CD4-positive, alpha-beta T cell treated with Interleukin-10 for 1 hour (primary cell): ENCODE data around the gene ARHGAP5.
"Not testable (repeated sequence)": the region's sequence is repeated elsewhere in the genome, so short reads cannot be mapped to it uniquely, and the experiment has no call there.

Experiments used
- DNase-seq: peaks from one replicate; pipeline ENCODE4 v3.0.0-alpha.2; 2020

The ARHGAP5 gene

DNA sequence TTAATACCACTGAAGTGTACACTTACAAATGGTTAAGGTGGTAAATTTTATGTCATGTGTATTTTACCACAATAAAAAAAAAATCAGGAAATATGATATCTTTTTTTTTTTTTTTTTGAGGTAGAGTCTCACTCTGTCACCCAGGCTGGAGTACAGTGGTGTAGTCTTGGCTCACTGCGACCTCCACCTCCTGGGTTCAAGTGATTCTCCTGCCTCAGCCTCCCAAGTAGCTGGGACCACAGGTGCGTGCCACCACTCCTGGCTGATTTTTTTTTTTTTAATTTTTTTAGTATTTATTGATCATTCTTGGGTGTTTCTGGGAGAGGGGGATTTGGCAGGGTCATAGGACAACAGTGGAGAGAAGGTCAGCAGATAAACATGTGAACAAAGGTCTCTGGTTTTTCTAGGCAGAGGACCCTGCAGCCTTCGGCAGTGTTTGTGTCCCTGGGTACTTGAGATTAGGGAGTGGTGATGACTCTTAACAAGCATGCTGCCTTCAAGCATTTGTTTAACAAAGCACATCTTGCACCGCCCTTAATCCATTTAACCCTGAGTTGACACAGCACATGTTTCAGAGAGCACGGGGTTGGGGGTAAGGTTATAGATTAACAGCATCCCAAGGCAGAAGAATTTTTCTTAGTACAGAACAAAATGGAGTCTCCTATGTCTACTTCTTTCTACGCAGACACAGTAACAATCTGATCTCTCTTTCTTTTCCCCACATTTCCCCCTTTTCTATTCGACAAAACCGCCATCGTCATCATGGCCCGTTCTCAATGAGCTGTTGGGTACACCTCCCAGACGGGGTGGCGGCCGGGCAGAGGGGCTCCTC is 50.0 kb downstream of the ARHGAP5 start:
- DNase-seq: not testable (repeated sequence)

DNA sequence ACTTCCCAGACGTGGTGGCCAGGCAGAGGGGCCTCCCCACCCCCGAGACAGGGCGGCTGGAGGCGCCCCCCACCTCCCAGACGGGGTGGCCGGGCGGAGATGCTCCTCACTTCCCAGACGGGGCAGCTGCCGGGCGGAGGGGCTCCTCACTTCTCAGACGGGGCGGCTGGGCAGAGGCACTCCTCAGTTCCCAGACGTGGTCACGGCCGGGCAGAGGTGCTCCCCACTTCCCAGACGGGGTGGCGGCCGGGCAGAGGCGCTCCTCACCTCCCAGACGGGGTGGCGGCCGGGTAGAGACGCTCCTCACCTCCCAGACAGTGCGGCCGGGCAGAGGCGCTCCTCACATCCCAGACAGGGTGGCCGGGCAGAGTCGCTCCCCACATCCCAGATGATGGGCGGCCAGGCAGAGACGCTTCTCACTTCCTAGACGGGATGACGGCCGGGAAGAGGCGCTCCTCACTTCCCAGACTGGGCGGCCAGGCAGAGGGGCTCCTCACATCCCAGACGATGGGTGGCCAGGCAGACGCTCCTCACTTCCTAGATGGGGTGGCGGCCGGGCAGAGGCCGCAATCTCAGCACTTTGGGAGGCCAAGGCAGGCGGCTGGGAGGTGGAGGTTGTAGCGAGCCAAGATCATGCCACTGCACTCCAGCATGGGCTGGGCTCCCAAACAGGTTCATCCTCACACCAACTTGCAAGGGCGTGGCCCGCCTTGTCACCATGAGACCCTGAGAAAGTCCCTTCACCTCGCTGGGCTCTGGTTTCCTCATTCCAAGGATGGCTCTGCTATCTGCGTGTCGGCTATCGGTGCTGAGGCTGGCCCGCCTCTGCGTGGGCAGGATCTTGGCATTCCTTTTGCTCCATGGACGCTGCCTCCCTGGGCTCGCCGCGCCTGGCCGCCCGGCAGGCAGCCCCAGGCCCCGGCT is 50.9 kb downstream of the ARHGAP5 start:
- DNase-seq: not testable (repeated sequence)

DNA sequence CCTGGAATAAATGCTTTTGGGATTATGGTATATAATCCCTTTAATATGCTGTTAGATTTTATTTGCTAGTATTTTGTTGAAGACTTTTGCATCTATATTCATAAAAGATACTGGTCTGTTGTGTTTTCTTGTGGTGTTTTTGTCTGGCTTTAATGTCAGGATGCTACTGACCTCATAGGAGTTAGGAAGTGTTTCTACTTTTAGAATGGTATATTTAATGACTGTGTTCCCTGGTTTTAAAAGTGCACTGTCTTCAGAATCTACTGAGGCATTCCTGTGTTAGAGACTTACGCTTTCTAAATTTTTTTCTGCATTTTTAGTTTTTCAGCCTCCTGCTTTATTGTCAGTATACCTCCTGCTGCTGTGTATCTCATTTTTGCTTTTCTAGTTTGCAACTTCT is 51.6 kb downstream of the ARHGAP5 start:
- no peak for DNase-seq

DNA sequence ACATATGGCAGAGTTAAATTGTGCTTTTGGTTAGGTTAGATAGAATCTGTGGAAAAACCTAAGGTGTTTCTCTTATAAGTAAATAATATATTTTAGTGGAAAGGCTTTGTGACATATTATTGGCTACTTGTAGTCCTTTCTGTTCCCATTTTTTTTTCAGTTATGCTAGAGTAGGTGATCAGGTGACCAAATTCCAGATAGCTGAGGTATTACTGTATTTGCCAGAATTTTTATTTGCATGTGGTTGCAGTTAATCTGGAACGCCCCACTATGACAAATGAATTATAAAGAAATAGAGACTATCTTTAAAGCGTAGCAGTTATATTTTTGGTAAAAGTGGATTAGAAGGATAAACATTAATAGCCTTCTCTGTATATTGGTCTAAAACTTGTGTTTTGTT is 52.0 kb downstream of the ARHGAP5 start:
- DNase-seq: no peak

DNA sequence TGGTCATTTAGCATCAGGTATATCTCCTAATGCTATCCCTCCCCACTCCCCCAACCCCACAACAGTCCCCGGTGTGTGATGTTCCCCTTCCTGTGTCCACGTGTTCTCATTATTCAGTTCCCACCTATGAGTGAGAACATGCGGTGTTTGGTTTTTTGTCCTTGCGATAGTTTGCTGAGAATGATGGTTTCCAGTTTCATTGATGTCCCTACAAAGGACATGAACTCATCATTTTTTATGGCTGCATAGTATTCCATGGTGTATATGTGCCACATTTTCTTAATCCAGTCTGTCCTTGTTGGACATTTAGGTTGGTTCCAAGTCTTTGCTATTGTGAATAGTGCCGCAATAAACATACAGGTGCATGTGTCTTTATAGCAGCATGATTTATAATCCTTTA is 54.6 kb downstream of the ARHGAP5 start:
- DNase-seq: not testable (repeated sequence)

DNA sequence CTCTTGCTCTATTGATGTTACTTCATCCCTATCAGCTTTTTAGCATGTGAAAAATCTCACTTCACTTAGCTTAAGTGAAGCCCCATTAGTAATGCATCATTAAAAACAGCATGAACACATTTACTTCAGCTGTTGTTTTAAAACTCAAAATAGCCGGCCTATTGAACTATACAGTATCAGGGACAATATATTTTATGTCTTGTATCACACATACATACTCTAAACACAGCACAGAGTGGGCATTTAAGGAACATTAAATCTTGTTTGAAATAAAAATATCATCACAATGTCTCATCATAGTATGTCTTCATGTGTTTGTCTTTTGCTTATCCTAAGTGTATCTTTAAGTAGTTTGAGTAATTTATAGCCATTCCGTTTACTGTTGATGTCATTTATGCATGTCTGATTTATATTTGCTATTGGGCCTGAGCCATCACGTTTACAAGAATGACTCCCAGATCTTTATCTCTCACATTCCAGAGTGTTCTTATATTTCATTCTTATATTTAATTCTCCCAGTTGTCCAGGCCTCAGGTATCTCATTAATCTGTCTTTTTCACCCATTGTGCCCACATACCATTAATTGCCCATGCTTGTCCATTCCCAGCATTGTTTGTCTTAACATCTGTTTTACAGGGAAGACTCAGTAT is 57.5 kb downstream of the ARHGAP5 start:
- DNase-seq: no peak

DNA sequence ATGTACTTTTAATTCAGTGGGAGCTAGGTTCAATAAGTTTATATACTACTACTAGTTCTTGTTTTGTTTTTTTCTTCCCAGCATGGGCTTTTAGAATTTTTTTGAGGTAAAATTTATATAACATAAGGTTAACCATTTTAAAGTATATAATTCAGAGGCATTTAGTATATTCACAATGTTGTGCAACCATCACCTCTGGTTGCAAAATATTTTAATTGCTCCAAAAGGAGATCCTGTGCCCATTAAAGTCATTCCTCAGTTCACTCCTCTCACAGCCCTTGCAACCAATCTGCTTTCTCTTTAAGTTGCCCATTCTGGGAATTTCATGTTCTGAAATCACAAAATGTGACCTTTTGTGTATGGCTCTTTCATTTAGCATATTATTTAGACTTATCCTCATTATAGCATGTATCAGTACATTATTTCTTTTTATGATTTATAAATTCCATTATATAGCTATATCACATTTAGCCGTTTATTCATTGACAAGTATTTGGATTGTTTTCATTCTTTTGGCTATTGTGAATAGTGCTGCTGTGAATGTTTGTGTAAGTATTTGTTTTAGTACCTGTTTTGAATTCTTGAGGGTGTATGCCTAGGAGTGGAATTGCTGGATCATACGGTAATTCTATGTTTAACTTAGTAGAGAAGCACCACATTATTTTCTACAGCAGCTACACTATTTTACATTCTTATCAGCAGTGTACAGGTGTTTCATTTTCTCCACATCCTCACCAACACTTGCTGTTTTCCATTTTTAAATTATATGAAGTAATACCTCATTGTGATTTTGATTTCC is 59.1 kb downstream of the ARHGAP5 start:
- DNase-seq: no peak

DNA sequence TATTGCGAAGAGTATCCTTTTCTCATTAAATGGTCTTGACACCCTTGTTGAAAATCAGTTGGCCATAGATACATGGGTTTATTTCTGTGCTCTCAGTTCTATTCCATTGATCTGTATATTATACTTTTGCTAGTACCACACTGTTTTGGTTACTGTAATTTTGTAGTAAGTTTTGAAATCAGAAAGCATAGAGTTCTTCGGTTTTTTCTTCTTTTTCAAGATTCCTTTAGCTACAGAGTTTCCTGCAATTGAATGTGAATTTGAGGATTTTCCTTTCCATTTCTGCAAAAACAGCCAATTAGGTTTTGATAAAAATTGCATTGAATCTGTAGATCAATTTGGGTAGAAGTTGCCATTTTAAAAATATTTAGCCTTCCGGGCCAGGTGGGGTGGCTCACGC is 60.2 kb downstream of the ARHGAP5 start:
- DNase-seq: no peak

DNA sequence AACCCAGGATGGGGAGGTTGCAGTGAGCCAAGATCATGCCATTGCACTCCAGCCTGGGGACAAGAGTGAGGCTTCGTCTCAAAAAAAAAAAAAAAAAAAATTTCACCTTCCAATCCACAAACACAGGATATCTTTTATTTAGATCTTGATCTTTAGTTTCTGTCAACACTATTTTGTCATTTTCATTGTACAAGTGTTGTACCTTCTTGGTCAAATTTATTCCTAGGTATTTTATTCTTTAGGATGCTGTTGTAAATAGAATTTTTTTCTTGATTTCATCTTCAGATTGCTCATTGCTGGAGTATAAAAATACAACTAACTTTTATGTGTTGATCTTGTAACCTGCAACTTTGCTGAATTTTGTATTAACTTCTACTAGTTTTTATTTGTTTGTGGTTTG is 60.8 kb downstream of the ARHGAP5 start:
- no peak for DNase-seq

DNA sequence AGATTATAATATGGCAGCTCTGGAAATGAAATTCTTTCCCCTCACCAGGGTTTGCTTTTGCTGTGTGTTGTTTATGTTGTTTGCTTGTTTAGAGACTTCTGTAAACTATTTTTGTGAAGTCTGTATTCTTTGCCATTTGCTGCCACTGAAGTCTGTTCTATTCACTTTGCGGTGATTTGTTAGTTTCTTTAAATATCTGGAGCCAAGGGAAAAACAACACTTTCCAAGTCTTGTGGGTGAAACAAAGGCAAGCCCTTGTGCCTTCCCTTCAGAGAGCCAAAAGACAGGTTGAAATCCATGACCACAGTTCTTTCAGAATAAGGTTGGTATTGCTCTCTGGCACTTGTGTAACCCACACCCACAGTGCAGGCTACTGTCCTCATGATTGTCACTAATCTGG is 65.2 kb downstream of the ARHGAP5 start:
- no peak for DNase-seq

DNA sequence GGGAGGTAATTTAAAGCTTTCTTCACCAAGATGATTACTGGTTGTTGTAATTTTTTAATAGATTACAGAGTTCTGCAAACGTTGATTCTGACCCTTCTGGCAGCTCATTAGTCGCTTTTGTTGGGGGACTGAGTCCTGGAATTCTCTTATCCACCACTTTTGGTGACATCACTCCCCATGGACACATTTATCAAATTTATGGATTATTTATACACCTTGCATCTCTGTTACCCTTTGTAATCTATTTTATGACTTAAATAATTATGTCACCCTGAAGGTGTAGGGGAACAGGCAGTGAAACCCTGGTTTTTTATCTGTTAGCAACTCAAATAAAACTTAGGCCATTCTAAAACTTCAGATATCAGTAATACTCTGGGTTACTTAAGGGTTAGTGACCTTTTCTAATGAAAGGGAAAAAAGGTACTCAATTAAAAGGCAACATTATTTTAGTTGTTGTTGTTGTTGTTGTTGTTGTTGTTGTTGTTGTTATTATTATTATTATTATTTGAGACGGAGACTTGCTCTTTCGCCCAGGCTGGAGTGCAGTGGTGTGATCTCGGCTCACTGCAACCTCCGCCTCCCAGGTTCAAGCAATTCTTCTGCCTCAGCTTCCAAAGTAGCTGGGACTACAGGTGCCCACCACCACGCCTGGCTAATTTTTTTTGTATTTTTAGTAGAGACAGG is 65.8 kb downstream of the ARHGAP5 start:
- DNase-seq: no peak

DNA sequence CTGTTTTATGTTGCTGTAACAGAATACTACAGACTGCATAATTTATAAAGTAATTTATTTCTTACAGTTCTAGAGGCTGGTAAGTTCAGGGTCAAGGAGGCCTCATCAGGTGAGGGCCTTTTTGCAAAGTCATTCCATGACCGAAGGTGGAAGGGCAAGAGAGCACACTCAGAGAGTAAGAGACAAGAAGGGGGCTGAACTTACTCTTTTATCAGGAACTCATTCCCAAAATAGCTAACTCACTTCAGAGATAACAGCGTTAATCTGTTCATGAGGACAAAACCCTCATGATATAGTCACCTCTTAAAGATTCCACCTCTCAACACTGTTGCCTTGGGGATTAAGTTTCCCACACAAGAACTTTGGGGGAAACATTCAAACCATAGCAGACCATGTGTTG is 73.3 kb downstream of the ARHGAP5 start:
- DNase-seq: no peak

DNA sequence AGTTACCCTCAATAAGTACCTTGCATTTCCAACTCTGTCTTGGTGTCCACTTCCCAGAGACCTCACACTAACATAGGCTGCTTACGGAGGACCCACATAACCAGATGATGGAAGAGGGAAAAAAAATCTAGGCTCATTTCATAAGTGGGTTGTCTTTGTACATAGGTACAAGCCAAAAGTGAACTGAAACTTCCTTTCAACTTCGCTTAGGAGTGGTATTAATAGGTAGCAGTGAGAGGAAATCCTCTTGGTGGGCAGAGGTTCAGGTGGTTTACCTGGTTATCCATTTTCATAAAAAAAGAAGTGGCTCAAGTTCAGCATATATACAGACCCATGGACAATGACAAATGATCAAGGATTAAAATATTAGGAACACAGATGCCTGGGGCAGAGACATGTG is 88.9 kb downstream of the ARHGAP5 start:
- no peak for DNase-seq

DNA sequence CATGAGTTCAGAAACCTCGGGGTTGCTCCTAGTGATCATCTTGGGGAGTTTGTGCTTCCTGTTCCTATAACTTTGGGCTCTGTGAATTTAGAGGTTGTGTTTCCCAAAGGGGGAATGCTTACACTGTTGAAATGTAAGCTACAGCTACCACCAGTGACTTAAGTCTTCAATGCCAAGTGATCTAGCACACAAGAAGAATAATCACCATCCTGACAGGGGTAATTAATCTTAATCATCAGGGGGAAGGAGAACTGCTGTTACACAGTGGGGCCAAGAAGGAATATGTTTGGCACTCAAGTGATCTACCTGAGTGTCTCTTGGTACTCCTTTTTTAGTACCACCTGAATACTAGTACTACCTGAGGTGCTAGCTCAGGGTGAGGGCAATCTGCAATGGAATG is 89.8 kb downstream of the ARHGAP5 start:
- no peak for DNase-seq

DNA sequence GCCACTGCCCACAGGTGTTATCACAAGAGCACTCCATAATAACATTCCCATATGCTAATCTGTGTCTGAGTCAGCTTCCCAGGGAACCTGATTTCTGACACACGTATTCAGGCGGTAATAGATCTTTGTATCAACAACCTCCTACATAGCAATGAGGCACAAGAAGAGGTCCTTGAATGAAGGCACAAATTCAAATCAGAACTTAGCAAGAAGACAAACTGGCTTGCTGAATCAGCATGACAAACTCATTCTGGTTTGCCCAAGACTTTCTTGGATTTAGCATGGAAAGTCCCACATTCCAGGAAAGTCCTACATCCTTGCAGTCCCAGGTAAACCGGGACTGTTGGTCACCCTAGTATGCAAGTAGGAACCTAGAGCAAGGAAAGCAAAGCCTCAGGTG is 90.8 kb downstream of the ARHGAP5 start:
- DNase-seq: no peak

DNA sequence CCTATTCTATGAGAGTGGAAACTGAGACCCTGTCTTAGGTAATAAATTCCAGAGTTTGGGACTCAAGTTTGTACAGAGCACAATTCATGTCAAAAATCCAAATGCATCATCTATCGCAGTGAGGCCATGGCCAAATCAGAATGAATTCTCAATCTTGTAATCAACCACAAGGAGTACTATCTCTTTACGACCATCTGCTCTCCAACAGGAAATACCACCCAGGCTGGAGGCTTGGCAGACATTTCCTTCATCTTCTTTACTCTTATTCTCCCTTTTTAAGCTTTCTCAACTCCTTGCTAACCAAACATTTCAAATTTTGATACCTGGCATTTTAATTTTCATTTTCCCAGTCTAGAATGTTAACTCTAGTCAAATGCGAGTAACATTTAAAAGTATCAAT is 92.1 kb downstream of the ARHGAP5 start:
- no peak for DNase-seq

DNA sequence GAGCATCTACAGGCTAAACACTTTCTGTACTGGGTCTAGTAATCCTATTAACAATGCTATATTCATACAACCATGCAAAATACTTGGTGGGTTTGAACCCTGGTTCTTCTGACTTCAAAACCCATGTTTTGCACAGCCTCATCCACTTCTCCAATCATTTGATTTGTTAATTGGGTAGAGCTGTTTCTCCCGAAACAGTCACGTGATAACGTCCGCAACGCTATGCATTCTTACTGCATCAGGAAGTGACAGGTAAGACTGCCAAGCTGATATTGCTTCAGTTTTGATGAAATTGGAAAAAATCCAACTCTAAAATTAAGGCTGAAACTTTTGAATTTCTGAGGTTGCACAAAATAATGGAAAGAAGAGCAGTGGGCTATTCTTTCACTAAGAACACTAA is 94.4 kb downstream of the ARHGAP5 start:
- no peak for DNase-seq

DNA sequence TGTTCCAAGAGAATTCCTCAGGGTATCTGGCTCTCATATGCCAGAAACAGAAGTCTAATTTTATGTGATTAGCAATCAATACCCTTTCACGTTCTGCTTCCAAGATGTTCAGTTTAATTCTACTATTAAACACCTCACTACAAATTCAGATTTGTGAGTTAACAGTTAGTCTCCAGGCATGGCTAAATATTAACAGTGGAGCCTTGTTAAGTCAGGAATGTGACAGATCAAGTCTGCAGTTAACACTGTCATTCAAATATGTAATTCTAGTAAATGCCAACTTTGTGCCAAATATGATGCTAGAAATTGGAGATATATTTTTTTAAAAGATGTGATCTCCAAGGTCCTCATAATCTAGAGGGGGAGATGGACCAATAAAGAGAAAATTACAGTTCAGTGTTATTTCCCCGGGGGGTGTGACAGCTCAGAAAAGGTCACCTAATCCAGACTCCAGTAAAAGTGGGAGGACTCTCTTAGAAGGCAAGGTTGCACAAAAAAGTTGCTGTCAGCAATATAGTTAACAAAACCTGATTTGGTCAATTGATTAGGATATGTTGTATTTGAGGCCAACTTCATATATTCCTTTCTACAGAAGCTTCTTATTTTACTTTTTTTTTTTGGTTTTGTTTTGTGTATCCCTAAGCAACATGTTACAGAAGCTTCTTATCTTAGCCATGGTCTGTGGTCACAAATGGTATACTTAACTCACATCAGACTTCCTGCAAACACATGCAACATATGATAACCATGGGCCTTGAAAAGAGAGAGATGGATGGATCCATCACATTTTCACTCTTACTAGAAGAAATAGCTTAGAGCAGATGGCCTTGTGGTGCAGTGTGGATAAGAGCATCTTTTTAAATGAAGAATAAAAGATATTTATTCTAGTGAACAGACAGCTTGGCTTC is 106.3 kb downstream of the ARHGAP5 start:
- no peak for DNase-seq

DNA sequence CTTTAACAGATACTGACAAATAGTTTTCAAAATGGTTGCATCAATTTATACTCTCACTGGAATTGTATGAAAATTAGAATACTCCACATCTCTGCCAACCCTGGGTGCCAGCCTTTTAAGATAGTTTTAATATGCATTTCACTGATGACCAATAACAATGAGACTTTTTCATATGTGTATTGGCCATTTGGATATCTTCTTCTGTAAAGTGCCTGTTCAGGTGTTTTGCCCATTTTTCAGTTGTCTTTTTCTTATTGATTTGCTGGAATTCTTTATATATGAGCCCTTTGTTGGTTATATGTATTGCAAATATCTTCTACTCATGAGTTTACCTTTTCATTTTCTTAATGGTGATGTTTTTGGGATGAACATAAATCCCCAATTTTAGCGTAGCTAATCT is 108.0 kb downstream of the ARHGAP5 start:
- no peak for DNase-seq

DNA sequence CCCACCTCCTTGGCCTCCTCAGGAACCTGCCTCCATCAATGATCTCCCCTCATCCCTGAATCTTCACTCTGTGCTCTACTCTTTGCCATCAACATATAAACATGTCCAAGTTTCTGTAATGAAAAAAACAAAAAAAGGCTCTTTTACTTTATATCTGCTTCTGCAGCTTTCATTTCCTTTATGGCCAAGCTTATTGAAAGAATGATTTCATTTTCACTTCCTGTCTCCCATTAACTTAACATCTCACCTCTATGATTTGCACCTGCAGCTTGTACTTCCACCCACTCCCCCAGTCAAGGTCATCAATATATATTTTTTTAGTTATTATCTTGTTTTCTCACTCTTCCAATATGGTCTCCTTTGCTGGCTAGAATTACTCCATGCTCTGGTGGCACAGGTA is 109.1 kb downstream of the ARHGAP5 start:
- no peak for DNase-seq

DNA sequence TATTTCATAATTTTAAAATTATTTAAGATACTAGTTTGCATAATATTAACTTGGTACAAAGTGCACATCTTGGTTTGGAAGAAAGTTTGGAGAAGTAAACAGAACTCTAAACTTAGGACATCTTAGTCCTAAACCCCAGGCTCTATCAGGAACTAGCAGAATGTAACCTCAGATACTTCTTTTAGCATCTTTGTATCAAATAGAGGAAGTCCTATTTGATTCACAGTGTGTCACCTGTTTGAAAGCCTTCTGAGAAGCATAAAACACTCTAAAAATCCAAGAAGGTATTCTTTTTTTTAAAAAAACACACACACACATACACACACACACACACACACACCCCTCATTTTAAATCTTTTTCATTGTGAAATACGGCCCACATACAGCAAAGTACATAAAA is 112.7 kb downstream of the ARHGAP5 start:
- DNase-seq: no peak
